Measurements from ENCODE around the gene WDFY2.

- TF ChIP-seq EGR1 (IDR thresholded peaks at IDR 0.05; ENCODE audit: low read depth in 2 of 2) (no peak), CTCF (IDR thresholded peaks at IDR 0.05; ENCODE audit: low read depth, low read length, missing input control) (no peak), MAX (IDR thresholded peaks at IDR 0.05) (no peak), JUND (IDR thresholded peaks at IDR 0.05) (no peak), SP1 (IDR thresholded peaks at IDR 0.05) (no peak), TAF1 (conservative IDR thresholded peaks at IDR 0.05) (no peak), GABPA (IDR thresholded peaks at IDR 0.05 in 1 of 2, conservative IDR thresholded peaks at IDR 0.05 in 1 of 2) (no peak)
These were observed 42.5 kb downstream of the WDFY2 start for GRCh38 chr13:51626749-51627148.
